Upper lobe of left lung (tissue), 6 donors: ENCODE measurements around the gene PIK3R2. TPM values are rescaled to one million over a fixed set of nuclear protein-coding genes. Genes with fewer than 3 reads are reported as not detected.

Source experiments
- small RNA-seq, 4 donors: library from RNA; depleted of rRNA; stranded (forward); fragments of <200 nt; gene quantifications; one replicate each; pipeline ENCODE3, GENCODE V24; 2016
- total RNA-seq, 6 donors: library from RNA; depleted of rRNA in 4 of 6; stranded (reverse); fragments of >200 nt in 4 of 6; gene quantifications; one replicate each; pipeline versions ENCODE4 v1.1.0 to v1.2.1, GENCODE V29; 2016 to 2021
- donor health status: DM: no; HTN: no; CAD: no; lungs with moderate emphysema.
- donor health status: DM: no; HTN: yes; CAD: no; lungs with severe emphysema.

PIK3R2 gene
- total RNA-seq, 6 donors from 2014 or later, result 11.0 to 65.1 (median 30.3) TPM

Small RNAs within 50 kb of the gene (small RNA-seq; reads per million reads assigned to genes)
- gene IFI30, result 0 reads per million in 4 donors

Other genes with a start within 250 kb of the PIK3R2 start
- 10 to 100 TPM; 50.2 to 83.3 (median 62.1) TPM for gene CCDC124, start 220.1 kb upstream of the PIK3R2 start, total RNA-seq
- gene KCNN1, start 186.1 kb upstream of the PIK3R2 start, total RNA-seq, result under 1 TPM in 2 of 6 donors, not detected in 4; 0.34 to 0.37 TPM
- 100 to 1,000 TPM in 2 of 6 donors, 10 to 100 TPM in 4; 53.6 to 253 (median 78.8) TPM for gene ARRDC2, start 145.0 kb upstream of the PIK3R2 start, total RNA-seq
- 10 to 100 TPM in 1 of 6 donors, 1 to 10 TPM in 5; 2.6 to 13.2 (median 8.6) TPM for gene IL12RB1, start 66.2 kb upstream of the PIK3R2 start, total RNA-seq
- 10 to 100 TPM in 4 of 6 donors, 1 to 10 TPM in 2; 9.3 to 67.1 (median 27.5) TPM for gene MAST3, start 55.4 kb upstream of the PIK3R2 start, total RNA-seq
- gene IFI30, start 20.6 kb downstream of the PIK3R2 start, total RNA-seq, result 100 to 1,000 TPM; 228 to 764 (median 476) TPM
- gene MPV17L2, start 40.1 kb downstream of the PIK3R2 start, total RNA-seq, result 10 to 100 TPM; 10.7 to 18.8 (median 13.3) TPM
- 1 to 10 TPM in 5 of 6 donors, under 1 TPM in 1; 0.46 to 5.0 (median 3.4) TPM for gene RAB3A, start 50.9 kb downstream of the PIK3R2 start, total RNA-seq
- 100 to 1,000 TPM in 1 of 6 donors, 10 to 100 TPM in 4, 1 to 10 TPM in 1; 6.4 to 479 (median 21.0) TPM for gene PDE4C, start 73.3 kb downstream of the PIK3R2 start, total RNA-seq
- gene IQCN, start 121.3 kb downstream of the PIK3R2 start, total RNA-seq, result 10 to 100 TPM in 3 of 6 donors, 1 to 10 TPM in 3; 6.3 to 58.7 (median 11.7) TPM
- 1,000 to 10,000 TPM in 1 of 6 donors, 100 to 1,000 TPM in 5; 281 to 1,101 (median 639) TPM for gene JUND, start 128.5 kb downstream of the PIK3R2 start, total RNA-seq
- 100 to 1,000 TPM in 4 of 6 donors, 10 to 100 TPM in 2; 39.8 to 147 (median 107) TPM for gene LSM4, start 169.9 kb downstream of the PIK3R2 start, total RNA-seq
- gene PGPEP1, start 187.4 kb downstream of the PIK3R2 start, total RNA-seq, result 10 to 100 TPM; 15.5 to 42.8 (median 28.1) TPM
- 100 to 1,000 TPM in 2 of 6 donors, 10 to 100 TPM in 4; 42.5 to 126 (median 68.7) TPM for gene GDF15, start 233.0 kb downstream of the PIK3R2 start, total RNA-seq
- 10 to 100 TPM in 4 of 6 donors, 1 to 10 TPM in 2; 4.0 to 49.4 (median 24.0) TPM for gene LRRC25, start 244.5 kb downstream of the PIK3R2 start, total RNA-seq